GM21447 (cell line): ENCODE measurements around the gene STXBP1.
"Not testable (repeated sequence)": the region's sequence is repeated elsewhere in the genome, so short reads cannot be mapped to it uniquely, and the experiment has no call there.

Source experiments
- ATAC-seq: cut with Tn5 transposase; IDR thresholded peaks from one replicate; pipeline ENCODE4 v1.9.1; 2021; ENCODE audit not compliant: unreplicated experiment

STXBP1 gene

DNA sequence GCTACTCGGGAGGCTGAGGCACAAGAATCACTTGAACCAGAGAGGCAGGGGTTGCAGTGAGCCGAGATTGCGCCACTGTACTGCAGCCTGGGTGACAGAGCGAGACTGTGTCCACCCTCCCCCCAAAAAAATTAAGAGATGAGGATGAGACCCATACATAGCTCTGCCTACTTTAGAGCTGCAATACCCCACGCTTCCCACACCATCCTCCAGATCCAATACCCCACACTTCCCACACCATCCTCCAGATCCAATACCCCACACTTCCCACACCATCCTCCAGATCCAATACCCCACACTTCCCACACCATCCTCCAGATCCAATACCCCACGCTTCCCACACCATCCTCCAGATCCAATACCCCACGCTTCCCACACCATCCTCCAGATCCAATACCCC, 34.9 kb upstream of the STXBP1 start:
- ATAC-seq, result not testable (repeated sequence)

DNA sequence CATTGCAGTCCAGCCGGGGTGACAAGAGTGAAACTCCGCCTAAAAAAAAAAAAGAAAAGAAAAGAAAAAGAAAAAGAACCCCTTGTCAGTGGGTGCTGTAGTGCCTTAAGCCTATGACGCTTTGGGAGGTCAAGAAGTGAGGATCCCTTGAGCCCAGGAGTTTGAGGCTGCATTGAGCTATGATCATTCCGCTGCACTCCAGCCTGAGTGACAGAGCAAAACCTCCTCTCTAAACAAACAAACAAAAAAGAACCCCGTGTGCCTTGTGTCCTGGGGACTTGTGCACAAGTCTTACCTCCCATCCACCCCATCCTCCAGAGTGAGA, 33.5 kb upstream of the STXBP1 start:
- ATAC-seq, result no peak

DNA sequence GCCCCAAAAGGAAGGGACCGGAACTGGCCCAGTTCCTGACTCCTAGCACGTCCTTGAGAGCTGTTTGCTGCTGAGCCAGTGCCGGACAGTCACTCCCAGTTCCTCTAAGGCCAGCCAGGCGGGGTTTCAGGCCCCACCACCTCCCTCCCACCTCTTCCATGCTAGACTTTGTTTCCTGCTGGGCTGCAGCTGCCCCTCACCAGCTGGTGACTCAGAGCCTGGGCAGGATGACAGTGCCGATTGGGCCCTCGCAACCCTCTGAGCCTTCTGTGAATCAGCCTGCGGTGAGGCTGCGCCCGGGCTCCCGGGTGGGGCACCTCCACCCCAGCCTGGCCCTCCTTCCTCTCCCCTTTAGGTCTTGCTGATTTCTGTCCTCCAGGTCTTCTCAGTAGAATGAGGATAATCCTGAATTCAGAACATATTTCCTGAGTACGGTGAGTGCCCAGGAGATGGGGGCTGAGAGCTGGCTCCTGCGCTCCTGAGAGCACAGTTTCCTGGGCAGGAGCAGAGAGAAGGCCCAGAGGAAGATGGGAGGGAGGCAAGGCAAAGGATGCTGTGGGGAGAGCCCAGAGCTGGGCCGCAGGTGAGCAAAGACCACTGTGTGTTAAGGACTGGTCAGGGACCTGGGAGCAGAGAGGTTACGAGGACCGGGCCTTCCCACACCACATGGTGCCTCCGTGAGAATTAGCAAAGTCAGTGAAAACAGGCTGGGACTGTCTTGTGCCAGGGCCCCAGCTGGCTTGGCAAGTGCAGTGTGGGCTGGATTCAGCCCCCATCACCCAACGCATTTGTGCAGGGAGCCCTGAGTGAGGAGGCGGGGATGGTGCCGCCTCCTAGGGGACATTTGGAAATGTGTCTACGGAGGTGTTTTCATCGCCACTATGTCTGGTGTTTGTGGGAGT, 32.9 kb upstream of the STXBP1 start:
- peak; percentile 85 for ATAC-seq

DNA sequence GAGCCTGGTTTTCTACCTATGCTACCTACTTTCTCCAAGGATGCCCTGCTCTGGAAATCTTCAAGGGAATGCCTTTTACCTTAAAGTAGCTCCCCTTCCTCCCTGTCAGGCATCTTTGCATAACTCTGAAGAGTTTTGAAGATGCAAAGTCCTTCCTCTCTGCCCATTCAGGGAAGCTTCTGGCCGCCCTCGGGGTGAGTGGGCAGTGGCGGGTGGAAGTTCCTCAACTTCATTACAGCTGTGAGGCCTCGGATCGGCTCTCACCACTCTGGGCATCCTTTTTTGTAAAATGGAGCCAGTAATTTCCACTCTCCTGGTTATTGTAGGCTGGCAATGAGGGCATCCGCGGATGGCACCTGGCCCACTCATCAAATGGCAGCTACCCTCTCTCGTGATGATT, 31.7 kb upstream of the STXBP1 start:
- no peak for ATAC-seq

DNA sequence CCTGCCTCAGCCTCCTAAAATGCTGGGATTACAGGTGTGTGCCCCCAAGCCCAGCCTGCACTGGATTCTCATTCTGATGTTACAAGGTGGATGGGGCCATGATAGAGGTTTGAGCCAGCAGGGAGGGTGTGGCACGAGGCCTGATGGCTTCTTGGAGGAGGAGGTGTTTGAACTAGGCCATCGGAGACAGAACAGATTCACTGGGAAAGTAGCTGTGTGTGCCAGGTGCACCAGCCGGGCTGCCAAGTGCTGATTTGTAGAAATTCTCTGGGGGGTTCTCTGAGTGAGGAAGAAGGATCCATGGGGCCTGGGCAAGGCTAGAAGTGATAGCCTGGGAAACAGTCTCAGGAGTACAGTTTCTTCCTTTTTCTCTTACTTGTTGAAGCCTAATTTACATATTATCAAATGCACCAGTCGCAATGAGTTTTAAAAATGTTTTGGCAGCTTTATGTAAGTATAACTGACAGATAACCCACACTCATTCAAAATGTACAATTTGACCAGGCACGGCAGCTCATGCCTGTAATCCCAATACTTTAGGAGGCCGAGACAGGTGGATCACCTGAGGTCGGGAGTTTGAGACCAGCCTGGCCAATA, 31.1 kb upstream of the STXBP1 start:
- ATAC-seq, result no peak

DNA sequence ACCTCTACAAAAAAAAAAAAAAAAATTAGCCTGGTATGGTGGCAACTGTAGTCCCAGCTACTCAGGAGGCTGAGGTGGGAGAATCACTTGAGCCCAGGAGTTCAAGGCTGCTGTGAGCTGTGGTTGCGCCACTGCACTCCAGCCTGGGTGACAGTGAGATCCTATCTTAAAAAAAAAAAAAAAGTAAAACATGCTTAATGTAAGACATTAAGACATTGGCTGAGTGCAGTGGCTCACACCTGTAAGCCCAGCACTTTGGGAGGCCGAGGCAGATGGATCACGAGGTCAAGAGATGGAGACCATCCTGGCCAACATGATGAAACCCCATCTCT, 27.6 kb upstream of the STXBP1 start:
- not testable (repeated sequence) for ATAC-seq

DNA sequence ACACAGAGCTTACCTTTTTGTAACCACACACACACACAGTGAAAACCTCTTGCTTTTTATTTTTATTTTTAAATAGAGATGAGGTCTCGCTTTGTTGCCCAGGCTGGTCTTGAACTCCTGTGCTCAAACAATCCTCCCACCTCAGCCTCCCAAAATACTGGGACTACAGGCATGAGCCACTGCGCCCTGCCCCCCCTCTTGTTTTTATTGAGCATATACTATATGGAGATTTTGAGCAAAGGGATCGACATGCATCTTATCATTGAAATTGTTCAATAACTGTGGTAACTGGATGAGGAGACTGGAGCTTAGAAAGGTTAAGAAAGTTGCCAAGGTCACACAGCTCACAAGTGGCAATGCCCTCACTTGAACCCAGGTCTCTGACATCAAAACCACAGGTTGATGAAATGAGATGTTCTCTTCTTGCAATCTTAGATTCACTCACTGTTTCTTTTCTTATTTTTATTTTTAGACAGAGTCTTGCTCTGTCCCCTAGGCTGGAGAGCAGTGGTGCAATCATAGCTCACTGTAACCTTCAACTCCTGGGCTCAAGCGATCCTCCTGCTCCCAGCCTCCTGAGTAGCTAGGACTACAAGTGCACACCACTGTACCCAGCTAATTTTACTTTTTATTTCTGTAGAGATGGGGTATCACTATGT, 26.8 kb upstream of the STXBP1 start:
- no peak for ATAC-seq

DNA sequence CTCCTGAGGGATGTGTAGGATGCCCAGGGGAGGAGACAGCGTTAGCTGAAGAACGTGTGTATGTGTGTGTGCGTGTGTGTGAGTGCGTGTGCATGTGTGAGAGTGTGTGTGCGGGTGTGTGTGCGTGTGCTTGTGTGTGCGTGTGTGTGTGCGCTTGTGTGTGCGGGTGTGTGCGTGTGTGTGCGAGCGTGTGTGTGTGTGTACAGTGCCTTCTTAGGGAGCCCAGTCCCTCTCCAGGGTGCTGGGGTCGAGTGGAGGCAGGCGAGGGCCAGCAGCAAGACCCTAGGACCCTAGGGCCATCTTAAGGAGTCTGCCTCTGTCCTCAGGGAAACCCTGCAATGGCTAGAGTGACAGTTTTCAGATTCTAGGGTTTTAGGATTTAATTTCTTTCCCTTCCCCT, 26.0 kb upstream of the STXBP1 start:
- ATAC-seq, result no peak

DNA sequence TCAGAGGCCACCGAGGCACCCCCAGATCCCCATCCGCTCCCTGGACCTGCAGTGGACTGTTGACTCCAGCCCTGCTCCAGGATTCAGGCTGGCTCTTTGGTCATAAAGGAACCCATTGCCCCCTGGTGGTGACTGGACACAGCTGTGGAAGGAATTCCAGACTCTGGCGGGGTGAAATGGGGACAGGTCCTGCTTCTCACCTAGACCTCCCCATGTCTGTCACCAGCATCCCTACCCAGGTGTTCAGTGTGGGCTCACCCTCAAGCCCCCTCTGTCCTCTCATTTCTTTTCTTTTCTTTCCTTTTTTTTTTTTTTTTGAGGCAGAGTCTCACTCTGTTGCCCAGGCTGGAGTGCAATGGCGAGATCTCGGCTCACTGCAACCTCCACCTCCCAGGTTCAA, 25.5 kb upstream of the STXBP1 start:
- ATAC-seq, result no peak

DNA sequence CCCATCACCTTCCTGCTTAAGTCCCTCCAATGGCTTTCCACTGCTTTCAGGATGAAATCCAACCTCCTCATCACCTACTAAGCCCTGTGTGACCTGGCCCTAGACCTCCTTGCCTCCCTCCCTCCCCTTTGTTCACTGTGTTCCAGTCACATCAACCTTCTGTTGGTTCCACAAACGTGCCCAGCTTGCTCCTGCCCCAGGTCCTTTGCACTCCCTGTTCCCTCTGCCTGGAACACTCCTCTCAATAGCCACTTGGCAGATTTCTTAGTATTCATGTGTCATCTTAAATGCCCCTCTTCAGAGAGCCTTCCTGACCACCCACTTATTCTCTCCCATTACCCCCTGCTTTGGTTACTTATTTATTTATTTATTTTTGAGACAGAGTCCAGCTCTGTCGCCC, 24.1 kb upstream of the STXBP1 start:
- ATAC-seq, result no peak

DNA sequence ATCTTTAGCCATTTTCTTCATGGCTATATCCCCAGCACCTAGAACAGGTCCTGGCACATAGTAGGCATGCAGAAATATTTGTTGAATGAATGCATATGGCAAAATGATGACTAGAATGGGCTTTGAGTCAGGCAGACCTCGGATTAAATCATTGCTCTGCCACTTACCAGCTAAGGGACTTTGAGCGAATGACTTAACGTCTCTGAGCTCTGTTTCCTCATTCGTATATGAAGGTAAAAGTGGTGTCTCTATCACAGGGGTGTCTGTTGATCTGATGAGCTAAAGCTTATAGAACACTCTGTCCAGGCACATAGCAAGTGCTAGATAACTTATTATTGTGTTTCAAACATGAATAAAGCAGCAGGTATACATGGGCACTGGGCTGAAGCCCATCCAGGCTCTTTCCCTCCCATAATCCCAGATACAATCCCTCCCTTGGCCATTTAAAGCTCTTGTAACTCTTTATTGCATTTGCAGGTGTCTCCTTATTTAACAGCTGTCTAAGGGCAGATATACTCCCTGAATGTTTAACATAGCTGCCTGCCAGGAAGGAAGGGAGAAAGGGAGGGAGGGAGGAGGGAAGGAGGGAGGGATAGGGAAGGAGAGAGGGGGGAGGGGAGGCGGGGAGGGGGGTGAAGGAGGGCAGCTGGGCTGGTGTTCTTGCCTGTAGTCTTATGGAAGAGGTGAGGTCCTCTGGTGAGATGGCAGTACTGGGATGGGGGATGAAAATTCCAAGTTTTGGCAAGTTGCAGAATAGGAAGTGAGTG, 23.2 kb upstream of the STXBP1 start:
- ATAC-seq, result no peak

DNA sequence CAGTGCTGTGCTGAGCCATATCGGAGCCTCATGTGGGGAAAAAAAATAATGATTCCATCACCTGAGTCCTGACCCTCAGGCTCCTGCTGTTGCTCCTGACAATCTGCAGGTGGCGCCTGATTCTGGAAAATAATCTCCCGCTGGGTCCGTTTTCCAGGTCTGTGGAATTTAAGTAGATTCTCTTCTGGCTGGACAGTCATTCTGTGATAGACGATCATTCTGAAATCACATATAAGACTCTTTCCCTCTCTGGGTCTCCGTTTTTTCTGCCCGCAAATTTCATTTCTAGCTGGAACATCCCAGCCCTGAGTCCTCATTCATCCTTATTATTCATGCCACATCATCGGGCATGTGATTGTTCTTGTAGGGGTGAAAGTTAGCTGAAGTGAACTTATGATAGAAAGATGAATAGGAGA, 22.1 kb upstream of the STXBP1 start:
- no peak for ATAC-seq

DNA sequence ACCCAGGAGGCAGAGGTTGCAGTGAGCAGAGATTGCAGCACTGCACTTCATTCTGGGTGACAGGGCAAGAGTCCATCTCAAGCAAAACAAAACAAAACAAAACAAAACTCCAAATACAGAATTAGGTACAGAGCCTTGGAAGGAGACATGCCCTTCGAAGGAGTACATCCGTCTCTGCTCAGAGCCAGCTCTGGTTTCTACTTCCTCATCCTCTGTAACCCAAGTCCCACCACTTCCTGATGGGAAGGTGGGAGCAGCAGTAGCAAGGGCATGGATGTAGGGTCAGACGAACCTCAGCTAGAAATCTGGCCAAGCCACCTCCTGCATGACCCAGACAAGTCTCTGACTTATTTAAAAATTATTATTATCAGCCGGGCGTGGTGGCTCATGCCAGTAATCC, 16.5 kb upstream of the STXBP1 start:
- ATAC-seq, result no peak

DNA sequence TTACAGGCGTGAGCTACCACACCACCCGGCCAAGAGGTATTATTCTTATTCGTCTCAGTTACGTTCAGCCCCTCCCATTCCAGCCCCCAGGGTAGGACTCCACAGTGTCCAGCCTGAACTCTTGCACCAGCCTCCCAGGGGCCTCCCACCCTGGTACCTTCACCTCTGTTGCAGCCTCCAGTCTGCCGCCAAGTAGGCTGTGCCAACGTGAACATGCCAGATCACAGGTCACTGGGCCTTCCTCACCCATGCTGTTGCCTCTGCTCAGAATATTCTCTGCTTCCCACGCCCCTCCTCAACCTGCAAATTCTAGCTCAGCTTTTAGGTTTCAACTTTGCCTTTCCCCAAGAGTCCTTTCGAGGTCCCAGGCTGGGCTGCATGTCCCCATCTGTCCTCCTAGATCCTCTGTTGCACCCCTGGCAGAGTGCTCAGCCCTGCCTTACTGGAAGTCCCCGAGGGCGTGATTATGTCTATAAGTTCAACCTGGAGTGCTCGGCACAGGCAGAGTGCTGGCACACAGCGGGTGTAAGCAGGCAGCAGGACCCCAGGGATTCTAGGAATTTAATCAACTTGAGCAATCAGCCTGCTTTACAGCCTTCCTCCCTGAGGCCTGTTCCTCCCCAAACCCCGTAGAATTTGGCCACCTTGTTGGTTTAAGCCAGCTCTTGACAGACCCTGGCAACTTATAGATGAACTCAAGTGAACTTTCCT, 13.1 kb upstream of the STXBP1 start:
- no peak for ATAC-seq

DNA sequence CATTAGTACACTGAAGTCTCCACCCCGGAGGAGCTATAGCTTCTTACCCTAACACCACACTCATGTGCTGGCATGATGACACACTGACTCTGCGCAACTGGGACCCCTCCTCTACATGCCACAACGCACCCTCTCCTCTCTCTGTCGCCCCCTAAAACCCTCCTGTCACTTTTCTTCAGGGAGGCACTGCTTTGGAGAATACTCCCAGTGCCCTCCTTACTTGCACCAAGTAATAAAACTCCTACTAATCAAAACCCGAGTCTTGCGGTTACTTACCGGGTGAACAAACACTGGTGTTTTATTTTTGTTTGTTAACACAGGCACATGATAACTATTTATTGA, 12.6 kb upstream of the STXBP1 start:
- no peak for ATAC-seq

DNA sequence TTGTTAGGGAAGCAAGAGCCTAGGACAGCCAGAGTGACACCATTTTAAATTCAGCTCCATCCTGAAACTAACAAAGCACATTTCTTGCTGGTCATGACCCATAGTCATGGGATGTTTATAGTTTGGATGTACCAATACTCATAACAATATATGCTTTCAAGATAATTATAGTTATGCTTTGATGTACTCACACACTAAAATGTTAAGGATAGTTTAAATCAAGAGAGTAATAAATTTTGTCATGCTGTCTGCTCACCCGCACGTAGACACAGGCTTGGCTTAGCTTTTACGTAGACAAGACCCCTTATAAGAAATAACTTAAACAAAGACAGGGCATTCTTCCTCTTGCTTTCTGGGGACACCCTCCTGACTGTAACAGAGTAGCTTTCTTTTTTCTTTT, 8.9 kb upstream of the STXBP1 start:
- no peak for ATAC-seq

DNA sequence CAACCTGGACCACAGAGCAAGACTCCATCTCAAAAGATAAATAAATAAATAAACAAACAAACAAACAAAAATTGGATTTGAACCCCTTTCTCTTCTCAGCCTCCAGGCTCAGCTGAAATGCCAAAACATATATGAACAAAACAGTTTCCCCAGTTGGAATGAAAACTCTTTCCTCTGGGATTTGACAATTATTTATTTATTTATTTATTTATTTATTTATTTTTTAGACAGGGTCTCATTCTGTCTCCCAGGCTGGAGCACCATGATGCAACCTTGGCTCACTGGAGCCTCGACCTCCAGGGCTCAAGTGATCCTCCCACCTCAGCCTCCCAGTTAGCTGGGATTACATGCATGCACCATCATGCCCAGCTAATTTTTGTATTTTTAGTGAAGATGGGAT, 6.0 kb upstream of the STXBP1 start:
- no peak for ATAC-seq

DNA sequence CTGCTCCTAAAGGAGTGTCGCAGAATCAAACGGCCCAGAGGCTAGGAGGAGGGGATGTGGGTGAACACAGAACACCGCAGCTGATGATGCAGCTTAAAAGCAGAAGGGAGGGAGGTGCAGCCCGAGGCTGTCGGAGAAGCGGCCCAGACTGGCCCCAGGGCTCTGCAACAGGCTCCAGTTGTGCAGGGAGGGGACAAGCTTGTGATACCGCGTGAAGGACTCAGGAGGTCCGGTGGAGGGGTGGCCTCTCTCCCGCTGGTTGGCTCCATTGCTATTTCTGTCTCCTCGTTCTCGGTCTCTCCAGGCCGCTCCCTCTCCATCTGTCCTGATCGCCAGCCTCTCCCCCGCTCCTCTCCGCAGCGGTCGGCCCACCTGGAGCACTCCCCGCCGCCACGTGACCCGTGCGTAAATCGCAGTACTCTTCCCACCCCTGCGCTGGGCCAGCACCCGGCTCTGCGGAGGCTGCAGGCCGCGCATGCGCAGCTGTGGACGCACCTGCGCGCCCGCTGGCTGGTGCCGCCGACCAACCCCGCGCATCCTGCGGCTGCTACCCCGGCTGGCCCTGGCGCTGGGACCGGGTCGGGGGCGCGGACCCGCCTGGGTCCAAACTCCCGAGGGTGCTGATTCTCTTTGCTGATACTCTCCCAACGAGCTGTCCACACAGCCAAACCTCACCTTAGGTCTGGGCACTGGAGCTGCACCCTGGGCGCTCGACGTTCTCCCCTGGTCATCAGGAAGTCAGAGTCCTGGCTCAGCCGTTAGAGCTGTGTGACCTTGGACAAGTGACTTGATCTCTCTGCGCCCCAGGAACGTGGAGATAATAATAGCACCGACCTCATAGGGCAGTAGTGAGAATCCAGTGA, 3.7 kb upstream of the STXBP1 start:
- no peak for ATAC-seq

DNA sequence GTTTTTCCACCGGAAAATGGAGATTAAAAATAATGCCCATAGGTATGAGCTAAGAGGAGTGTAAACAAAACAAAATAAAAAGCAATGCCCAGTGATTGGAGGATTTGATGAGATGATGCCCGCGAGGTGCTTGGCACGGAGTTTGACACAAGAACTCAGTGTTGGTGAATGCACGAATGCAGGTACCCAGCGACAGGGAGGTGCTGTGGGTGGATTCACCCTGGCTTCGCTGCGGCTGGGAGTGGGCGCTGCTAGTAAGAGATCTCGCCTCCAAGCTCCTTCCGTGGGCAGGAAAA, 526 bp upstream of the STXBP1 start:
- ATAC-seq, result peak; percentile 16

DNA sequence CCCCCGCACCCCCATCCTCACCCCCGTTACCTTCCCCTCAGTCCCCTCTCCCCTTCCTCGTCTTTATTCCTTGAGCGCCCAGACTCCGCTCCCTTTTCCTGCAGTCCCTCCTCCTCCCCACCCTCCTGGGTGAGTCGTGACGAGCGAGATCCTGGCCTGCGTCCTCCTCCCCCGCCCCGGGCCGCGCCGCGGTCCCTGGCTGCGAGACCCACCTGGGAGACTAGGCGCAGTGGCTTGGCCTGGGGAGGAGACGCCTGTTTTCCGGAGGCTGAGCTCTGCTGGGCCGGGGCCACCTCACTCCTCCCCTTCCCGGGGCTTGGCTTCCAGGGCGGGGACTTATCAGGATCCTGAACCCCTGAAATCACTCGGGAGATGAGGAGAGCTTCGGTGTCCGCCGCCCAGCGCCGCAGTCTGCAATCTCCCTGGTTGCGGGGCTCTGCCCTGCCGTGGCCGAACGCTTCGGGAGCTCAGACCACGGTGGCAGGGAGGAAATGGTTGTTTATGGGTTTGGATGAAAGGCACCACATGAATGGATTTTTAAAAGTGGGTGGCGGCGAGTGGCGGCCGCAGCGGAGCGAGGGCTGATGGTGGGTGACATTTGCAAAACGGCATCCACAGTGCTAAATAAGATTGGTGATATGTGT, 984 bp downstream of the STXBP1 start:
- no peak for ATAC-seq
